ENCODE measurements around the gene SH3RF3.

Gene SH3RF3

DNA sequence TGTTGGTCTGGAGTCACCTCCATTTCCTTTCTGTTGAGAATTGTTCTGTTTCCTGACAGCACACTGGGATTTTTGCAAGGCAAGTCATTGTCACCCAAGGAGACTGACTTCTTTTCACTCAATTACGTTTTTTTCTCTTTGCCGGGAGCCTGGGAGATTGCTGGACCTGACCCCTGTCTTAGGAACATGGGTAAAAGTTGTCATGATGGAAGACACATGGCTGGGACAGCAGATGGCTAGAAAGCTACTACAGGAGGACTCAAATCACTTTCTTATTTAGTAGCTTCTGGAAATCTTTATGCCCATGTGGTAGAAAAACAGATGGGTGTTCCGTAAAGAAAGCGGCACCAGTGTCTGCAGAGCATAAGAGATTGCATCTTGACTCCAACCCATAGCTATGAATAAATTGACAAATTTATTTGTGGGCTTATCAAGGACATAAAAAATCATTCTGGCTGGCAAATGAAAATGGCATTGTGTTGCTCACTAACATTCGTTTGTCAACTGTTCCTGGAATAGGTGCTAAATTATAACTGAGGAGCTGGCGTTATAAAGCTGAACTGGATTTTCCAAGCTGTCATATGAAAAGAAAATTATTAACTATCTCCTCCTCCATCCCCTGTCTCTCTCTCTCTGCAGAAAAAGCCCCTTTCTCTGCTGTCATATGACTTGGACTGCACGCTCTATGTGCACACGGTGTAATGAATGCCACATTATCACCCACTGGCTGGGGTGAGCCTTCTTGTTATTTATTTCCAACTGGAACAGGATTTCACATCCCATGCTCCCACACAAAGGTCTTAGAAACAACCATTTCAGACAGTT is 159.8 kb downstream of the SH3RF3 start:
- DNase-seq = no peak

- DNase-seq = peak; percentile 21
These were observed 160.7 kb downstream of the SH3RF3 start for GRCh38 chr2:109289504-109290222.

DNA sequence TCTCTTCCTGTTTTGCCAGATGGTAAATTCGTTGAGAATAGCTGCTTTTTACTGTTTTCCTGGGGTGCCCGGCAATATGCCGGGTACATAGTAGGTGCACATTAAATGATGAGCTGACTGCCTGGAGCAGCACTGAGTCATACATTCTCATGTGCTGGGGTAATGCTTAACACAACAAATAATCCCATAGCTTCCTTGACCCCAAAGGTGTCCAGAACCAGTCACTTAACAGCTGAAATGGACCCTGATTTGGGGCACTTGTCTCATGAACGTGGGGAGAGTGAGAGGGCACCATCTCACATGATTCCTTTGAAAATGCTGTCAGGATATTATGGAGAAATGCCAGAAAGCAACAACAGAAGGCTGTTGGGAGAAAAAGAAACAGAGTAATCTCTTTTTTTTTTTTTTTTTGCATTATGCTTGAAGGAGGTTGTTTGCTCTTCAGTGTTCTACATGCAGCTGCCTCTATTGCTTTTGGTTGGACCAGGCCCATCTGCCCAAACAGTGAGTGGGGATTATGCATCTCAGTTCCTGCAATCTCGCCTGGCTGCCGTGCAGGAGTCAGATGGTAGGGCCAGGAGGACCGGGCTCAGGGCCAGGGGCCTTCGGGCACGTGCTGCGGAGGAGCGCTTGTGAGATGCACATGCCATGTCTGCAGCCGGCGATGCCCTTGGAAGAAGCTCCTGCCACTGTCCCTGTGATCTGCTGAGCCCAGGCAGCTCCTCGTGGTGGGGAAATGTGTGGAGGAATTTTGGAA is 162.1 kb downstream of the SH3RF3 start:
- peak; percentile 17 for DNase-seq

DNA sequence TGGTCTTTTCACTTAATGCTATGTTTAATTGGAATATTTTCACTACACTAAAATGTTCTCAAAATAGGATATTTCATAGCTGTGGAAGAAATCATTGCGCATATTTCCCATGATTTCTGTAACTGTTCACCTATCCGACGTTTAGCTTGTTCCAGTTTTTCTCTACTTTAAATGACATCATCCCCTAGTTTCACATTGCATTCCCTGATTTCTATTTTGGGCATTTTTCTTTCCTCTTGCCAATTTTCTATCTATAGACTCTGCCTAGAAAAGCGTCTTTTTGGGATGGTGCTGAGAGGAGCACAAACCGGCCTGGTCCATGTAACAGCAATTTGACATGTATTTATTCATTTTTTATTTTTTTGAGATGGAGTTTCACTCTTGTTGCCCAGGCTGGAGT is 163.4 kb downstream of the SH3RF3 start:
- DNase-seq = no peak

DNA sequence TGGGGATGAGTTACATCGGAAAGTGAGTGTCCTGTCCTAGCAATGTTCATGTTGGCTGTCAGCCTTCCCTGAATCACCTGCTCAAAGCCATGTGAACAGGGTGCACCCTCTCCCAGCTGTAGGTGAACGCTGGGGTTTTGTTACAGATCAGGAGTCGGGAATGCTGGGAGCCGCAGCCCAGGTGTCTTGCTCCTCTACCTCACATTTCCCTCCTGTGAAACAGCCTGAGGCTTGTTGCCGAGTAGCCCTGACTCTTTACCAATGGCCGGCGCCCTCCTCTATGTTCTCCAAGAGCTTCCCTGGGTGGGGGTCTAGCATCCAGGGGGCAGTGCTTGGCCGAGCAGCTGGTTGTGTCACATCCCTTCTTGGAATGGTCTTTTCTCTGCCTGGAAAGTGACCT is 164.7 kb downstream of the SH3RF3 start:
- DNase-seq = no peak

- no peak for DNase-seq
These were observed 165.5 kb downstream of the SH3RF3 start for GRCh38 chr2:109294523-109294922.

GRCh38 chr2:109295070-109295780 is 166.2 kb downstream of the SH3RF3 start:
- DNase-seq = no peak

- DNase-seq = no peak
These were observed 166.7 kb downstream of the SH3RF3 start for GRCh38 chr2:109295781-109296117.

GRCh38 chr2:109297566-109298490 is 168.8 kb downstream of the SH3RF3 start:
- DNase-seq = no peak

GRCh38 chr2:109298851-109299250 is 169.8 kb downstream of the SH3RF3 start:
- DNase-seq = no peak

DNA sequence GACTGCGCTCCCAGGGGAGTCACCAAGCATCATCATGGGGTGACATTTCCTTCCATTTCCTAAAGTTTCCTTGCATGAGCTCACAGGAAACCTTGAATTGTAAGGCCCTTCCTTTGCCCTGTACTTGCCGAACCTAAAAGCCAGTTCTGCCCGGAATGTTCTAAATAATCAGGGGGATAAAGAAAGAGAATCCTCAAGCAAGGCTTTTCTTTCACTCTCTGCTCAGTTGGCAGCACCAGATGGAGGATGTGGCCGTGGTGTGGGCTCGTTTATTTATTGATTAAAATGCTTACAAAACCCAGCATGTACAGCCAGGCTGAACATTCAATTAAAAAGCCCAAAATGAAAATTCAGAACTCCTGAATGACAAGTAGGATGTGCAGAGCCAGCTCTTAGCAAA is 170.5 kb downstream of the SH3RF3 start:
- no peak for DNase-seq

GRCh38 chr2:109300582-109300981 is 171.6 kb downstream of the SH3RF3 start:
- DNase-seq = no peak

DNA sequence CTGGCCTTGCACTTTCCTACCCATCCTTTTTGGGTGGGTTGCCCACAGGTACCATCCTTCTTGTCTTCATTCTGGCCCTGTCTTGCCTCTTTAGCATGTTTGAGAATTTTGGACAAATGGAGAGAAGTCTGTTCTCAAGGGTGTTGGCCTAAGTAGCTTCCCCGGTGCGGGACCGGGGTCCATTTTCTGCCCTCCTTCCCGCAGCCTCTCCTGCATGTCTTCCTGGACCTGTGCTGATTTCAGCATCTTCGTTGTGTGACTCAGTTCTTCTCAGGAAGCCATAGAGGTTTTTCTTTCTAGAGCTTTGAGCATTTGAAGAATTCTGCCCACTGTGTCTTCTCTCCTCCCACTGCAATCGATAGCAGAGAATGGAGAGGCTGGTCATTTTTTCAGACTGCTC is 172.7 kb downstream of the SH3RF3 start:
- no peak for DNase-seq

DNA sequence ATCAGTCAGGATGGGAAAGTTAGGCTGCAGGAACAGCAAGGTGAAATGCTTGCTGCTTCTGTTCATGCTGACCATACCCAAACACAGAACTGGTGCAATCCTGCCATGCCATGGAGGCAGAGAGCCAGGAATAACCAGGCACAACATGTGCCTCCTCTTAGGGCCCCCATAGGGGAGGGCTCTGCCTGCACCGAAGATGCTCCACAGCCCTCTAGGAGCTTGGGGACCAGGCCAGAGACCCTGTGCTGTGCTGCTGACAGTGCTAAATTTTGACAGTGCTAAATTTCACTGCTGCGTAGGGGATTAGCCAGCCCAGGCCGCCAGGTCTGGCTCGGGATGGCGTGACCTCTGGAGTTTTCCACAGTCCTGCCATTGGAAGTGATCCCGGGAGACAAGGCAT is 173.3 kb downstream of the SH3RF3 start:
- no peak for DNase-seq

GRCh38 chr2:109304242-109304641 is 175.2 kb downstream of the SH3RF3 start:
- DNase-seq = no peak

GRCh38 chr2:109304731-109305470 is 175.9 kb downstream of the SH3RF3 start:
- DNase-seq = no peak

- DNase-seq = no peak
These were observed 176.6 kb downstream of the SH3RF3 start for GRCh38 chr2:109305490-109306167.

- DNase-seq = no peak
These were observed 177.2 kb downstream of the SH3RF3 start for GRCh38 chr2:109306190-109306589.

GRCh38 chr2:109311771-109312170 is 182.8 kb downstream of the SH3RF3 start:
- no peak for DNase-seq

DNA sequence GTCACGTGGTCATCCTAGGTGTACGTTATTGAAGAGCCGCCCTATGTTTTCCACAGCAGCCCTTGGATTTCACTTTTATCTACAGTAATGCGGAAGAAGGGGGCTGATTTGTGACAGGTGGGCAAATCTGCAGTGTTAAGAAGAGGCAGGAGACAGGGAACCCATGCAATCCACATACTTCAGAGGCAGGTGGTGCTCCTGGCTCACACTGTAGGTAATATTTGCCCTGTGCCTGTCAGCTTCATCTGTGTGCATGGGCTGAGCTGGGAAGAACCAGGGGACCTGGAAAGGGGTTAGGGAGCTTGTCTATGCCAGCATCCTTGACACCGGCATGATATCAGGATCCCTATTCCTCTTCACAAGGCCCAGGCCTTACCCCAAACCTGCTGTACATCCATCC is 183.9 kb downstream of the SH3RF3 start:
- no peak for DNase-seq

Data from fibroblast of skin of scalp (primary cell).